HG03103 (cell line): ENCODE results near the gene ANKK1.

Source experiments
- ATAC-seq: cut with Tn5 transposase; IDR thresholded peaks from one replicate; pipeline ENCODE4 v1.9.1; 2021; ENCODE audit warnings: low read depth; ENCODE audit not compliant: unreplicated experiment

The ANKK1 gene

DNA sequence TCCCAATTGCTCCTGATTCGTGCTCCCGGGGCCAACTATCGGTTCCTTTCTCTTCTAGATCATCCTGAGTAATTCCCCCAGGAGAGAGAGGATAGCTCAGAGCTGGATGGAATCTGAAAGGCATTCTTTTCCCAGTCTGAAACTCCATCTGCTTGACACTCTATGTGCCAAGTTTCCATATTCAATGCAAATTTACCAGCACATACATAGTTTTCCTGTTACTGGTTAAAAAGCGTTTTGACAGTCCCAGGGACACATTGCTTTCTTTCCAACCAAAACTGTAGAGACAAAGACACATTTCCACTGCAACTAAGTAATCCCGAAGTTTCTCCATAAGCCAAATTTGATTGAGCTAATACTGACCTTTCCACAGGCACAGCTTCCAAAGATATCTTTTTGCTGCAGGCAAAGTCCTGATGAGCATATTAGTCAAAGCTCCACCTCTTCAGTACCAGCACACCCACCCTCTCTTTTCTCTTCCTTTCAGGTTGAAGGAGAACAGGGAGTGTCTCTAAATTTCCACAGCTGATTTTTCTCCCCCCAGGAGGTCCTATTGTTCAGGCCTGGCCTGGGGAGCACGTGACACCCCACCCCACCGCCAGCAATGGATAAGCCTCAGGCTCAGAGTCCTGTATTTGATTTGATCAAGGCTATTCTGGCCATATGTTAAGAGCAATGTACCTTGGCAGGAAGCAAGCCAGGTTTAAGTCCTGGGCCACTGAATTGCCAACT, 9.7 kb upstream of the ANKK1 start:
- ATAC-seq, result no peak

GRCh38 chr11:113378692-113379091, 8.9 kb upstream of the ANKK1 start:
- no peak for ATAC-seq

GRCh38 chr11:113382121-113382520, 5.5 kb upstream of the ANKK1 start:
- ATAC-seq, result no peak

DNA sequence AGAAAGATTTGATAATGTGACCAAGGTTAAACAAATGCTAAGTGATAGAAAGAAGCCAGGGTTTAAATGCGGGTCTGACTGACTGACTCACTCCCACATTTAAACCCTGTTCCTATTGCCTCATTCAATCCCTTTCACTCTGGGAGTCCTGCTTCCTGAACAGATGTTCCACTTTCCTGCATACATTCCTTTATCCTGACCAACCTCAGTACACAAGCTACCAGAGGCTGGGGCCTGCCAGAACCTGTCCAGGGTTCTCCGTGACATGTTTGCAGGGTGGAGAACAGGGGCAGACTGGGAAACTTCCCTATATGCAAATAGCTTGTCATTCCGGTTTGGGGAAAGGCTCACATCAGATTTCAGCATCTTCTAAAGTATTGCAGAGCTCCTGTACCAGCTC, 3.0 kb upstream of the ANKK1 start:
- ATAC-seq, result no peak

DNA sequence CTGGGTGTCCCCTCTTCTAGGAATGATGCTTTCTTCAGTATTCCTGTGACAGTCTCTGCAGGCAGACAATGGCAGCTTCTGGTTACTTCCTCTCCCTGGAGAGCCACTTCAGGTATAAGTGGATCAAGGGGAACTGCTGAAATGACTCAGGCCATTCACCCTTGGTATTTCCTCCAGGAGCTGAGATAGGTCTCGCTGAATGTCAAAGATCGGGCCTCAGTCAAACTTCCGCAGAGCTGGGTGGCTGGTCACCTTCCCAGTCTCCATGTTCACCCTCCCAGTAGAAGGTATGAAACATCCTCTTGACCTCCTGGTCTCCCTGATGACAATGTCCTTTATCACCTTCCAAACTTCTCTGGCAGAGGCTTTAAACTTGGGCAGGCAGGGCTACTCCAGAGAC, 1.8 kb upstream of the ANKK1 start:
- no peak for ATAC-seq

DNA sequence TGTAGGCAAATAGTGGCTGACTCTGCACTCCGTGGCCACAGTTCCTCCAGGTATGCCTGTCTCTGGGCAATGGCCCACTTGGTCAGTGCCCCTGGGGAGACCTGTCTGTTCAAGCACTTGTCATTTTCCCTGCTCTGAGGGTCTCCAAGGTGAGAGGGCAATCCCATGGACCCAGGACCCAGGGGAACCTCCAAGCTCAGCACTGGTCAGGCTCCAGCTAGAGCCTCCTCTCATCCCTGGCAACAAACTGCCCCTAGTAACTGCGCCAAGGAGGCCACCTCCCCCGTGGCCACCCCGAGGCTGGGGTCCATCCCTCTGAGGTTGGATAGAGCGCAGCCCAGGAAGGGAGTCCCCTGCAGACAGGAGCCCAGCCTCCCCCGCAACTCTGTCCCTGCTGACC, 713 bp upstream of the ANKK1 start:
- ATAC-seq, result no peak

DNA sequence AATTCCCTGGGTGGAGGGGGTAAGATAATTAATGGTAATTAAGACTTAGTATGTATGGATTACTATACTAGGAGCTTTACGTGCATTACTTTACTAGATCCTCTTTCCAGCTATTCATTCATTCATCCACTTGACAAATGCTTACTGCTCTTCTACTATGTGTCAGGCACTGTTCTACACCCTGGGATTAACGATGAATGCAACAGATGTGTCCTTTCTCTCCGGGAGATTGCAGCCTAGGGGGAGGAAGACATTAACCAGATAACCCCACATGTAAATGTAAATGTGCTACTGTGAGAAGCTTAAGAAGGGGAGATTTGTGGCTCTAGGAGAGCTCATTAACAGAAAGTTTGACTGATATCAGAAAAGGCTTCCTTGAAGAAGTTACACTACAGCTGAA, 1.7 kb downstream of the ANKK1 start:
- ATAC-seq, result no peak

GRCh38 chr11:113392236-113392921, 4.8 kb downstream of the ANKK1 start:
- ATAC-seq, result no peak

- no peak for ATAC-seq
Measured at GRCh38 chr11:113393501-113393985, 6.0 kb downstream of the ANKK1 start.

GRCh38 chr11:113394919-113395318, 7.3 kb downstream of the ANKK1 start:
- no peak for ATAC-seq

DNA sequence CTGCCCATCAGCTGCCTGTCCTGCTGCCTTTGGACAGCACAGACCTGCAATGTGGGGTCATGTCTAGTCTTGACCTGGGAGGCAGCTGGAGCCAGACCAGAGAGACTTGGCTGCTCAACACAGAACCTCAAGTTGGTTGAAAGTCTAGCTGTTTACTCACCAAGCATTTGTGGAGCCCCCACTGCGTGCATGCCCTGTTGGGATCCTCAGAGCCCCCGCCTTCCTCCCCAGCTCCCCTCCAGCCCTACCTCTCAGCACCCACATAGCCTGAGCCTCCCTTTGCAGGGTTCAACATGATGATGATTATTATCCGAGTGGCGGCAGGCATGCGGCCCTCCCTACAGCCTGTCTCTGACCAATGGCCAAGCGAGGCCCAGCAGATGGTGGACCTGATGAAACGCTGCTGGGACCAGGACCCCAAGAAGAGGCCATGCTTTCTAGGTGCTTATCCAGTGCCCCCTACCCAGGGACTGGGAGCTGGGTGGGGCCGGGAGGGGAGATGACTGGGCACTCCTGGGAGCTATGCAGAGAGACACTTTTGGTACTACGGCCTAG, 8.3 kb downstream of the ANKK1 start:
- no peak for ATAC-seq

DNA sequence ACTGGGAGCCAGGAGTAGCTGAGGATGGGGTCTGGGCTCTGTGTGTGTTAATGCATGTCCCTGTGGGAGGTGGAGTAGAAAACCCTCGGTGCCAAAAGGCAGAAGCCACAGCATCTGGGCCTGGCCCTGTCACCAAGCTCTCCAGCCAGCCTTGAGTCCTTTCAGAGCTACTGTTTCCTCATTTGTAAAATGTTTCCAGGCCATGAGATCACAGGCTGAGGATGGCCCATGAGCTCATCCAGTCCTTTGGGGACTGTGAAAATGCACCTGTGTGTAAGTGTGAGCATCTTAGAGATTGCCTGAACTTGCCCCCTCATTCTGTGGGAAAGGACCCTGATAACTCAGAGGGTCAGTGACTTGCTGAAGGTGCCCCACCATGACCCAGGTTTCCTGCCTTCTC, 9.1 kb downstream of the ANKK1 start:
- ATAC-seq, result no peak

- no peak for ATAC-seq
Measured at GRCh38 chr11:113397212-113397611, 9.6 kb downstream of the ANKK1 start.

- no peak for ATAC-seq
Measured at GRCh38 chr11:113397821-113398220, 10.2 kb downstream of the ANKK1 start.

- ATAC-seq, result no peak
Measured at GRCh38 chr11:113398669-113399430, 11.3 kb downstream of the ANKK1 start.

DNA sequence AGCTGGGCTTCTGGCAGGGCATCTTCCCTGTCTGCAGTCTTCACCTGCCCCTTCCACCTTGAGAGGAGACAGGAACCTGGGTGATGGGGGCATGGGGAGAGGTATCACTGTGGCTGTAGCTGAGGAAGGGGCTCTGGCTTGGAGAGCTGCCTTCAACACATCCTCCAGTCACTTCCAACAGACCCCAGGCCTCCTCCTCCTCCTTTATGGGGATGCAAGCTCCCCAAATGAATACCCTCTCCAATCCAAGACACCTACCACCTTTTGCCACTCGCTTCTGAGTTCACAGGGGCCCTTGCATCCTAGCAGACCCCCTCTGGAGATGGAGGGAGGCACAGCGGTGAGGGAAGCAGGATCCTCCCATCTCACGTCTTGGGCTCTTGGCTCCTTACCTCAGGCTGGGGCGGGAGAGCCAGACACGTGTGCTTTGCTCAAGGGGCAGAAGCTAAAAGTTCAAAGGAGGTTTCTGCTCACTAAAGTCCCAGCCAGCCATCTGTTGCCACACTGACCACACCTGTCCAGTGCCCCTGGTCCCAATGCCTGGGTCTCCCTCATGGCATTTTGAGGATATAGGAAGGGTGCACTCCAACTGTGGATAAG, 13.2 kb downstream of the ANKK1 start:
- ATAC-seq, result no peak

- no peak for ATAC-seq
Measured at GRCh38 chr11:113401718-113402117, 14.1 kb downstream of the ANKK1 start.

DNA sequence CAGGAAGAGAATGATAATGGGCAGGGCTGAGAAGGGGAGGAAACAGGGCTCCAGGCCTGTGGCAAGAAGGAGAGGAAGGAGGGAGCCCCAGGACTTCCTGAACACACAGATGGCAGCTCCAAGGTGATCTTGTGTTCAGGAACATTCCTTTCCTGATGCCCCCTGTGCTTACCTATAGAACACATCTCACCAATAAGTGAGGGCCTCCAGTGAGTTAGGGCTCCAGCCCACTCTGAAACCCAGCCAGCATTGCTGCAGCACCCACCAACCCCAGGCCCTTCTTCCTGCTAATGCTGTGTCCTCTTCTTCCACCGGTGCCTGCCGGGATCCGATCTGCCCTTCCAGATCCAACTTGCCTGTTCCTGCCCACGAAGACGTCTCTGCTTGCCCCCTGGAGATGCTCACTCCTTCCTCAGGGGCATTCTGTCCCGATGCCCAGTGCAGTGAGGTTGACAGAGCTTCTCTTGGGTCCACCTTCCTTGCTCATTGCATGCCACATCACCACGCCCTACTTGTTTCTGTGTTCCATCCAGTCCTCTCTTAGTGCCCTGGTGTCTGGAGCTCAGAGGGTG, 17.4 kb downstream of the ANKK1 start:
- ATAC-seq, result no peak

GRCh38 chr11:113405724-113406478, 18.3 kb downstream of the ANKK1 start:
- ATAC-seq, result no peak

DNA sequence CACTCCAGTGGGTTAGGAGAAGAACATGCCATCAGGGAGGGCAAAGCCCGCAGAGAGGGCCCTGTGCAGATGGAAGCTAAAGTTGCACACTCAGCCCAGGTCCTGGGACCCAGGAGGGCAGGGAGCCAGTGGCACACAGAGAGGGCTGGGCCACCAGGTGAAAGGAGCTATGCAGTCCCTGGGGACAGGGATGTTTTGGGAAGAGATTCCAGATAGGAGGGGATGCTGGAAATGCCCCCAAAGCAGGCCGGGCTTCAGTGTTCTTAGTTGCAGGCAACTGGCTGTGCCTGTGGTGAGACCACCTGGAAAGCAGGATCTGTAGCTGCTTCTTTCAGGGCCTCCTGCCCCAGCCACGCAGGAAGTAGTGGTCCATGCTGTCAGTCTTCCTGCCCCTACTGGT, 19.6 kb downstream of the ANKK1 start:
- no peak for ATAC-seq
